ENCODE measurements around the gene FGFBP2. TPM values are rescaled to one million over a fixed set of nuclear protein-coding genes. Genes with fewer than 3 reads are reported as not detected.
A peak's percentile ranks its signal among the peaks of the same experiment; 100 is the strongest.

The FGFBP2 gene
- total RNA-seq, 5 donors from 2014 or later (not counting 1 experiment from before 2014, with no cell fraction given): 11.5 to 24.4 (median 15.8) TPM

GRCh38 chr4:15971068-15971801, 8.3 kb upstream of the FGFBP2 start:
- POLR2A ChIA-PET: no interaction called here
- peaks cover under 1 to 2% (median 2%) of the 10 kb centered on the region in 3 donors for H3K9me3 Mint-ChIP-seq
- no peak overlapping the region for H3K4me3 ChIP-seq (ENCODE audit: control insufficient read depth in 1 of 2, extremely low read depth in 1 of 2, low read length in 1 of 2)
- no peaks in the 10 kb centered on the region for H3K4me1 ChIP-seq (ENCODE audit: control insufficient read depth in 1 of 2, extremely low read depth in 1 of 2, insufficient read depth in 2 of 2, low read length in 2 of 2)
- peaks cover 0 to 2% (median 0%) of the 10 kb centered on the region in 3 donors for H3K4me1 Mint-ChIP-seq
- peak in 1 of 4 experiments; percentile 31 for ATAC-seq (replicated peaks in 1 of 4)
- 85% methylated on average over 7 of the region's 9 CpGs for WGBS (ENCODE audit: insufficient coverage)
- no peak overlapping the region for H3K27ac Mint-ChIP-seq
- H3K4me3 Mint-ChIP-seq: no peak overlapping the region
- no peak for DNase-seq
- H3K9me3 ChIP-seq: no peaks in the 10 kb centered on the region
- H3K27me3 ChIP-seq (replicated peaks in 1 of 2; ENCODE audit: control insufficient read depth in 2 of 2, extremely low read depth in 1 of 2, insufficient read depth in 2 of 2, low read length in 1 of 2): peaks cover 0 to 5% of the 10 kb centered on the region in 2 experiments
- H3K27me3 Mint-ChIP-seq: peaks cover 3 to 4% of the 10 kb centered on the region in 2 donors
- CTCF ChIA-PET: interaction anchor here (0.6 to 1.3 kb wide), 3 partner anchors 52 to 1947 kb away, joined by 3 read pairs; no protein-coding TSS in a partner anchor
- no peak overlapping the region for H3K27ac ChIP-seq (ENCODE audit: low read length)
- no peaks in the 10 kb centered on the region for H3K36me3 Mint-ChIP-seq
- no peaks in the 10 kb centered on the region for H3K36me3 ChIP-seq (ENCODE audit: control insufficient read depth in 2 of 2, extremely low read depth in 1 of 2, insufficient read depth in 1 of 2, low read length in 1 of 2)

GRCh38 chr4:15968551-15969300, 5.8 kb upstream of the FGFBP2 start:
- H3K36me3 ChIP-seq (ENCODE audit: control insufficient read depth in 2 of 2, extremely low read depth in 1 of 2, insufficient read depth in 1 of 2, low read length in 1 of 2): no peaks in the 10 kb centered on the region
- peaks cover 4 to 7% of the 10 kb centered on the region in 2 donors for H3K27me3 Mint-ChIP-seq
- no peaks in the 10 kb centered on the region for H3K36me3 Mint-ChIP-seq
- ChIA-PET POLR2A (no interaction called here), CTCF (no interaction called here)
- peaks cover 0 to 5% of the 10 kb centered on the region in 2 experiments for H3K27me3 ChIP-seq (replicated peaks in 1 of 2; ENCODE audit: control insufficient read depth in 2 of 2, extremely low read depth in 1 of 2, insufficient read depth in 2 of 2, low read length in 1 of 2)
- no peak overlapping the region for H3K4me3 Mint-ChIP-seq
- H3K27ac ChIP-seq (ENCODE audit: low read length): no peak overlapping the region
- H3K4me1 Mint-ChIP-seq: peaks cover 0 to 6% (median 3%) of the 10 kb centered on the region in 3 donors
- H3K9me3 Mint-ChIP-seq: peaks cover 3 to 4% (median 3%) of the 10 kb centered on the region in 3 donors
- no peak overlapping the region for H3K27ac Mint-ChIP-seq
- no peak for DNase-seq
- H3K9me3 ChIP-seq: no peaks in the 10 kb centered on the region
- ATAC-seq (replicated peaks in 1 of 4): no peak
- H3K4me1 ChIP-seq (ENCODE audit: control insufficient read depth in 1 of 2, extremely low read depth in 1 of 2, insufficient read depth in 2 of 2, low read length in 2 of 2): peaks cover 2 to 9% of the 10 kb centered on the region in 2 experiments
- no peak overlapping the region for H3K4me3 ChIP-seq (ENCODE audit: control insufficient read depth in 1 of 2, extremely low read depth in 1 of 2, low read length in 1 of 2)
- WGBS (ENCODE audit: insufficient coverage): no CpG with 5 or more reads among the region's 11 CpGs

DNA sequence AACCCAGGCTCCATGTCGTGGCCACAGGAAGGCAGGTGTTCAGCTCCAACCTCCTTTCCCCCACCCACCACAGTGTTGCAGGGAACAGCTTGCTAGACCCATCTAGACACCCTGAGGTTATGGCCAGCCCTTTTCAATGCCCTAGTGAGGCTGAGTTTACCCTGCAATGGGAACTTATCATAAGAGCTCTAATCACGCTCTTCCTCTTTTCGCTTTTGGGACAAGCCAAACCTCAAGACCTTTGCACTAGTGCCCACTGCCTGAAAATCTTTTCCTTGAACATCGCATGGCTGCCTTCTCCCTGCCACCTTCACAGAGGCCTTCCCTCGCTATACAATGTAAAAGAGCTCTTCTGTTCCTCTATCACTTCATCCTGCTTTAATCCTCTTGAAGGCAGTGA, 2.4 kb upstream of the FGFBP2 start:
- no peaks in the 10 kb centered on the region for H3K9me3 ChIP-seq
- DNase-seq (no peak), ATAC-seq (replicated peaks in 1 of 4) (no peak)
- peaks cover 15 to 22% (median 18%) of the 10 kb centered on the region in 3 donors for H3K4me1 Mint-ChIP-seq
- no peaks in the 10 kb centered on the region for H3K36me3 Mint-ChIP-seq
- no peak overlapping the region for H3K27ac Mint-ChIP-seq
- no peak overlapping the region for H3K4me3 Mint-ChIP-seq
- WGBS (ENCODE audit: insufficient coverage): 82% methylated on average over 5 of the region's 5 CpGs
- ChIA-PET POLR2A (no interaction called here), CTCF (no interaction called here)
- peaks cover 22 to 30% of the 10 kb centered on the region in 2 experiments for H3K4me1 ChIP-seq (ENCODE audit: control insufficient read depth in 1 of 2, extremely low read depth in 1 of 2, insufficient read depth in 2 of 2, low read length in 2 of 2)
- H3K9me3 Mint-ChIP-seq: peaks cover 3 to 4% (median 3%) of the 10 kb centered on the region in 3 donors
- no peak overlapping the region for H3K4me3 ChIP-seq (ENCODE audit: control insufficient read depth in 1 of 2, extremely low read depth in 1 of 2, low read length in 1 of 2)
- peaks cover 4 to 7% of the 10 kb centered on the region in 2 donors for H3K27me3 Mint-ChIP-seq
- no peaks in the 10 kb centered on the region for H3K36me3 ChIP-seq (ENCODE audit: control insufficient read depth in 2 of 2, extremely low read depth in 1 of 2, insufficient read depth in 1 of 2, low read length in 1 of 2)
- H3K27me3 ChIP-seq (replicated peaks in 1 of 2; ENCODE audit: control insufficient read depth in 2 of 2, extremely low read depth in 1 of 2, insufficient read depth in 2 of 2, low read length in 1 of 2): peaks cover 0 to 2% of the 10 kb centered on the region in 2 experiments
- H3K27ac ChIP-seq (ENCODE audit: low read length): no peak overlapping the region

DNA sequence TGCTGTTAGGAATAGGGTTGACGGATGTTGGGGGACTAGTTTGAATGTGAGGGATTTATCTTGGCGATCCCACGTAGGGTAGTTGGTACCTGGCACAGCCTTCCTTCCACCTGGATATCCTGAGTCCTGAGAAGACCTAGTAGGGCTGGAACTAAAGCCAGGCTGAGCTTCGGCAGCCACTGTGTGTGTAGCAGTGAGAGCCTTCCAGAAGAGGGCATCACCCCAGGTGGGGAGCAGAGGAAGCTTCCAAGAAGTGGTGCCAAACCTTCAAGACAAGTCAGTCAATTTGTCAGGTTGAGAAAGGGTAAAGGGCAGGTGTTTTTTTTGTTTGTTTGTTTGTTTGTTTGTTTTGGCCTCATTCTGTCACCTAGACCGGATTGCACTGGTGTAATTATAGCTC, 1.2 kb upstream of the FGFBP2 start:
- CTCF ChIA-PET: interaction anchor here in 1 of 2 donors (1.3 to 1.5 kb wide), 3 partner anchors 37 to 301 kb away, joined by 3 to 5 read pairs (median 3); no protein-coding TSS in a partner anchor
- ATAC-seq (replicated peaks in 1 of 4): no peak
- peaks cover 4 to 7% of the 10 kb centered on the region in 2 donors for H3K27me3 Mint-ChIP-seq
- no peak overlapping the region for H3K27ac Mint-ChIP-seq
- Histone ChIP-seq H3K27me3 (replicated peaks in 1 of 2; ENCODE audit: control insufficient read depth in 2 of 2, extremely low read depth in 1 of 2, insufficient read depth in 2 of 2, low read length in 1 of 2) (no peaks in the 10 kb centered on the region), H3K36me3 (ENCODE audit: control insufficient read depth in 2 of 2, extremely low read depth in 1 of 2, insufficient read depth in 1 of 2, low read length in 1 of 2) (no peaks in the 10 kb centered on the region), H3K27ac (ENCODE audit: low read length) (no peak overlapping the region), H3K4me1 (ENCODE audit: control insufficient read depth in 1 of 2, extremely low read depth in 1 of 2, insufficient read depth in 2 of 2, low read length in 2 of 2) (peaks cover 22 to 30% of the 10 kb centered on the region in 2 experiments), H3K9me3 (no peaks in the 10 kb centered on the region), H3K4me3 (ENCODE audit: control insufficient read depth in 1 of 2, extremely low read depth in 1 of 2, low read length in 1 of 2) (no peak overlapping the region)
- no peak for DNase-seq
- no peaks in the 10 kb centered on the region for H3K36me3 Mint-ChIP-seq
- H3K9me3 Mint-ChIP-seq: peaks cover 3 to 4% (median 3%) of the 10 kb centered on the region in 3 donors
- WGBS (ENCODE audit: insufficient coverage): 80% methylated on average over 2 of the region's 5 CpGs
- POLR2A ChIA-PET: no interaction called here
- H3K4me3 Mint-ChIP-seq: no peak overlapping the region
- peaks cover 15 to 22% (median 18%) of the 10 kb centered on the region in 3 donors for H3K4me1 Mint-ChIP-seq

DNA sequence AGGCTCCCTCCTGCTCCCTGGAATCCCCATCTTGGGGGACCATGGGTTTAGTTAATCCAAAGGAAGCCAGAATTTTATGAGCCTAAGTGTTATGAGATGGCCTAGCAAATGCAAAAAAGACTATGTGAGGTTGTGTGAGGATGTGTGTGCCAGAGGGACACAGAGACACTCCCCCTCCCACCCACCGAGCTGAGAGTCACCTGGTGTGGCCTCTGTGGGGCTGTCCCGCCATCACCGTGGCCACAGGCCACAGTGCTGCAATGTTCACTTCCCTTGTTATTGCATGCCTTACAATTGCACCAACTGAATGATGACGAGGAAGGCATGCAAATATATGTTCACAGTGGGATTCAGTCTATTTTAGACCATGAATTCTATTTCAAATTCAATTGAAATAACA, 601 bp upstream of the FGFBP2 start:
- Histone ChIP-seq H3K27ac (ENCODE audit: low read length) (peak overlapping the region; percentile 30), H3K27me3 (replicated peaks in 1 of 2; ENCODE audit: control insufficient read depth in 2 of 2, extremely low read depth in 1 of 2, insufficient read depth in 2 of 2, low read length in 1 of 2) (peaks cover 0 to 2% of the 10 kb centered on the region in 2 experiments), H3K4me1 (ENCODE audit: control insufficient read depth in 1 of 2, extremely low read depth in 1 of 2, insufficient read depth in 2 of 2, low read length in 2 of 2) (peaks cover 22 to 30% of the 10 kb centered on the region in 2 experiments), H3K9me3 (no peaks in the 10 kb centered on the region), H3K4me3 (ENCODE audit: control insufficient read depth in 1 of 2, extremely low read depth in 1 of 2, low read length in 1 of 2) (no peak overlapping the region), H3K36me3 (ENCODE audit: control insufficient read depth in 2 of 2, extremely low read depth in 1 of 2, insufficient read depth in 1 of 2, low read length in 1 of 2) (no peaks in the 10 kb centered on the region)
- ChIA-PET CTCF (interaction anchor here (0.6 to 1.5 kb wide), 5 partner anchors 32 to 302 kb away, joined by 3 to 5 read pairs (median 3); no protein-coding TSS in a partner anchor), POLR2A (no interaction called here)
- no peaks in the 10 kb centered on the region for H3K36me3 Mint-ChIP-seq
- peaks cover 15 to 22% (median 18%) of the 10 kb centered on the region in 3 donors for H3K4me1 Mint-ChIP-seq
- H3K4me3 Mint-ChIP-seq: peak overlapping the region; percentile 55 to 75 (median 59)
- ATAC-seq (replicated peaks in 1 of 4) (peak; percentile 69 to 73 (median 72)), DNase-seq (peak in 33 of 35 experiments; percentile 9 to 71 (median 47))
- WGBS (ENCODE audit: insufficient coverage): 0% methylated on average over 2 of the region's 4 CpGs
- peaks cover 4 to 7% of the 10 kb centered on the region in 2 donors for H3K27me3 Mint-ChIP-seq
- peak overlapping the region in 1 of 2 donors; percentile 37 for H3K27ac Mint-ChIP-seq
- H3K9me3 Mint-ChIP-seq: peaks cover 3 to 4% (median 3%) of the 10 kb centered on the region in 3 donors
